HCT116 (cell line): ENCODE data around the gene SDSL.

Experiments
- CTCF ChIP-seq, 3 experiments: fragments of 200-600 bp in 1 of 3; sonication (generic) in 1 of 3; IDR thresholded peaks in 2 of 3; conservative IDR thresholded peaks in 1 of 3; 2 replicates each; pipeline ENCODE4 v1.5.1; 2012 to 2017; ENCODE audit warnings: low read depth in 2 of 3, low read length in 2 of 3, antibody characterized with exemption in 1 of 3, borderline replicate concordance in 1 of 3, control low read depth in 1 of 3, mild to moderate bottlenecking in 1 of 3, mixed read lengths in 1 of 3, mixed run types in 1 of 3, moderate library complexity in 1 of 3; ENCODE audit not compliant: insufficient read depth in 1 of 3
- EZH2phosphoT487 ChIP-seq: fragments of 200-600 bp; IDR thresholded peaks from 2 replicates; pipeline ENCODE4 v1.6.1; 2018; ENCODE audit warnings: antibody characterized with exemption, borderline replicate concordance
- JUND ChIP-seq: IDR thresholded peaks from 2 replicates; pipeline ENCODE4 v1.6.1; 2012
- MAX ChIP-seq: IDR thresholded peaks from 2 replicates; pipeline ENCODE4 v1.6.1; 2012
- REST ChIP-seq: IDR thresholded peaks from 2 replicates; pipeline ENCODE4 v1.6.1; 2012; ENCODE audit warnings: low read depth
- ZFX ChIP-seq: fragments of 450-650 bp; IDR thresholded peaks from 2 replicates; pipeline ENCODE4 v1.6.1; 2017
- TF ChIP-seq, protein P1 (sequence below): IDR thresholded peaks from 2 replicates; pipeline ENCODE4 v1.6.1; 2012

GRCh38 chr12:113476176-113476986 lies 54.2 kb downstream of the SDSL start:
- TF ChIP-seq CTCF (IDR thresholded peaks at IDR 0.05 in 2 of 3, conservative IDR thresholded peaks at IDR 0.05 in 1 of 3; ENCODE audit: borderline replicate concordance in 1 of 3, insufficient read depth in 1 of 3, low read depth in 2 of 3, low read length in 2 of 3) (no peak), REST (no peak), MAX (no peak), EZH2phosphoT487 (no peak), JUND (no peak), ZFX (no peak)
- TF ChIP-seq, protein P1, sequence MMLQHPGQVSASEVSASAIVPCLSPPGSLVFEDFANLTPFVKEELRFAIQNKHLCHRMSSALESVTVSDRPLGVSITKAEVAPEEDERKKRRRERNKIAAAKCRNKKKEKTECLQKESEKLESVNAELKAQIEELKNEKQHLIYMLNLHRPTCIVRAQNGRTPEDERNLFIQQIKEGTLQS = no peak
